MM.1S (cell line): ENCODE measurements around the gene TECPR2.

Source experiments
- DNase-seq: peaks from one replicate; pipeline ENCODE4 v3.0.0-alpha.2; 2015
- H2AFZ ChIP-seq: fragments of 300-600 bp; sonication (generic); 2 replicates; pipeline ENCODE4 v1.6.0; 2016; ENCODE audit warnings: antibody characterized with exemption, low read length
- H3F3A ChIP-seq: fragments of 300-600 bp; sonication (generic); 2 replicates; pipeline ENCODE4 v1.6.1; 2016; ENCODE audit warnings: mild to moderate bottlenecking, antibody characterized with exemption, low read length, moderate library complexity, mixed read lengths; ENCODE audit not compliant: insufficient read depth
- H3K27ac ChIP-seq: fragments of 300-600 bp; sonication (generic); 2 replicates; pipeline ENCODE4 v1.5.1; 2016; ENCODE audit warnings: mild to moderate bottlenecking, low read length
- H3K27me3 ChIP-seq: fragments of 300-600 bp; sonication (generic); replicated peaks from 2 replicates; pipeline ENCODE4 v1.6.0; 2016; ENCODE audit warnings: low read length; ENCODE audit not compliant: insufficient read depth
- H3K36me3 ChIP-seq: fragments of 300-600 bp; sonication (generic); replicated peaks from 2 replicates; pipeline ENCODE4 v1.6.1; 2016; ENCODE audit warnings: mild to moderate bottlenecking, low read length, mixed read lengths; ENCODE audit not compliant: insufficient read depth
- H3K4me1 ChIP-seq: fragments of 300-600 bp; sonication (generic); 2 replicates; pipeline ENCODE4 v1.6.1; 2016; ENCODE audit warnings: low read length, mixed read lengths
- H3K4me2 ChIP-seq: fragments of 300-600 bp; sonication (generic); 2 replicates; pipeline ENCODE4 v1.6.0; 2016; ENCODE audit warnings: low read depth, low read length
- H3K4me3 ChIP-seq: fragments of 300-600 bp; sonication (generic); 2 replicates; pipeline ENCODE4 v1.5.1; 2016; ENCODE audit warnings: low read length, mixed read lengths
- H3K79me2 ChIP-seq: fragments of 300-600 bp; sonication (generic); 2 replicates; pipeline ENCODE4 v1.6.1; 2016; ENCODE audit warnings: mixed run types, low read length, mixed read lengths
- H3K9ac ChIP-seq: fragments of 300-600 bp; sonication (generic); 2 replicates; pipeline ENCODE4 v1.6.1; 2016; ENCODE audit warnings: low read length, mixed read lengths
- H3K9me2 ChIP-seq: fragments of 300-600 bp; sonication (generic); replicated peaks from 2 replicates; pipeline ENCODE4 v1.6.1; 2016; ENCODE audit warnings: mild to moderate bottlenecking, low read length, mixed read lengths; ENCODE audit not compliant: insufficient read depth
- H3K9me3 ChIP-seq: fragments of 300-600 bp; sonication (generic); replicated peaks from 2 replicates; pipeline ENCODE4 v1.6.1; 2016; ENCODE audit warnings: mild to moderate bottlenecking, low read length, mixed read lengths; ENCODE audit not compliant: insufficient read depth
- H4K20me1 ChIP-seq: fragments of 300-600 bp; sonication (generic); 2 replicates; pipeline ENCODE4 v1.6.1; 2016; ENCODE audit warnings: mild to moderate bottlenecking, low read length, moderate library complexity, mixed read lengths; ENCODE audit not compliant: insufficient read depth
- EZH2 ChIP-seq: fragments of 300-600 bp; sonication (generic); optimal IDR thresholded peaks from 2 replicates; pipeline ENCODE3; 2017; ENCODE audit warnings: low read depth, mild to moderate bottlenecking, antibody characterized with exemption, low read length, mixed read lengths
- EZH2phosphoT487 ChIP-seq: fragments of 300-600 bp; sonication (generic); IDR thresholded peaks from 2 replicates; pipeline ENCODE4 v1.6.1; 2018; ENCODE audit warnings: antibody characterized with exemption, low read length
- TF ChIP-seq, protein P1 (sequence below): fragments of 300-600 bp; sonication (generic); IDR thresholded peaks from 2 replicates; pipeline ENCODE4 v1.5.1; 2016; ENCODE audit warnings: antibody characterized with exemption, low read length, mixed read lengths

TECPR2 gene

DNA sequence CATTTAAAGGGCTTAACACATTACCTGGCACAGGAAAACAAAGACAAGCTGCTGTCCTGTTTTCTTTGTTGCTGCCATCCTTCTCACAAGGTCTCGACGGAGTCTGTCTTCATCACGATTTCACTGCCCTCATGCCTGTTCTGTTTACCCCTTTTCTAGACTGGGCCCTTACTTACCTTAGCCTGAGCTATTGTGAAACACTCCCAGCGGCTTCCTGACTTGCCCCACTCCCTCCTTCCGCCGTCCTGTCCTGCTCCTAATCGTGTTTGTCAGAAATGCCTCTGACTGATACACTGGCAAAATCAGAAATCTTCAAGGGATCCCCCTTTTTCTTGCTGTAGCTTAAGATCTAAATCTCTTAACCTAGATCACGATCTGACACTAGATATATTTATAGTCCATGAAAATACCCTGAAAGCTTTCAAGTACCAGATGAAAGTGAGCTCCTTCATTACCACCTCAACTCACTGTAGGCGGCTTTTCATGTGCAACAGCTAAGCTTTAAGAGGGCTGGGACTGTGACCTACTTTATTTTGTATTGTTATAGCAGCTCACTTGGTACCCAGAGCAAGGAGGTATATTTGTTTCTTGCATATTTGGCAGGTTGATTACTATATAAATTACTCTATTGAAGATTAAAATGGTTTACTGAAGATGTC, 32.1 kb downstream of the TECPR2 start:
- Histone ChIP-seq H3K9ac (no peak overlapping the region), H3K9me2 (no peaks in the 10 kb centered on the region), H3K4me1 (no peaks in the 10 kb centered on the region), H3K27ac (no peak overlapping the region), H3K36me3 (no peaks in the 10 kb centered on the region), H3K79me2 (no peaks in the 10 kb centered on the region), H4K20me1 (no peaks in the 10 kb centered on the region), H3K9me3 (no peaks in the 10 kb centered on the region), H3K4me3 (no peak overlapping the region), H2AFZ (no peak overlapping the region), H3K27me3 (no peaks in the 10 kb centered on the region), H3K4me2 (no peak overlapping the region), H3F3A (no peaks in the 10 kb centered on the region)
- TF ChIP-seq, protein P1, sequence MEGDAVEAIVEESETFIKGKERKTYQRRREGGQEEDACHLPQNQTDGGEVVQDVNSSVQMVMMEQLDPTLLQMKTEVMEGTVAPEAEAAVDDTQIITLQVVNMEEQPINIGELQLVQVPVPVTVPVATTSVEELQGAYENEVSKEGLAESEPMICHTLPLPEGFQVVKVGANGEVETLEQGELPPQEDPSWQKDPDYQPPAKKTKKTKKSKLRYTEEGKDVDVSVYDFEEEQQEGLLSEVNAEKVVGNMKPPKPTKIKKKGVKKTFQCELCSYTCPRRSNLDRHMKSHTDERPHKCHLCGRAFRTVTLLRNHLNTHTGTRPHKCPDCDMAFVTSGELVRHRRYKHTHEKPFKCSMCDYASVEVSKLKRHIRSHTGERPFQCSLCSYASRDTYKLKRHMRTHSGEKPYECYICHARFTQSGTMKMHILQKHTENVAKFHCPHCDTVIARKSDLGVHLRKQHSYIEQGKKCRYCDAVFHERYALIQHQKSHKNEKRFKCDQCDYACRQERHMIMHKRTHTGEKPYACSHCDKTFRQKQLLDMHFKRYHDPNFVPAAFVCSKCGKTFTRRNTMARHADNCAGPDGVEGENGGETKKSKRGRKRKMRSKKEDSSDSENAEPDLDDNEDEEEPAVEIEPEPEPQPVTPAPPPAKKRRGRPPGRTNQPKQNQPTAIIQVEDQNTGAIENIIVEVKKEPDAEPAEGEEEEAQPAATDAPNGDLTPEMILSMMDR: no peak
- no peak for TF ChIP-seq EZH2phosphoT487
- no peak for TF ChIP-seq EZH2
- DNase-seq: no peak

DNA sequence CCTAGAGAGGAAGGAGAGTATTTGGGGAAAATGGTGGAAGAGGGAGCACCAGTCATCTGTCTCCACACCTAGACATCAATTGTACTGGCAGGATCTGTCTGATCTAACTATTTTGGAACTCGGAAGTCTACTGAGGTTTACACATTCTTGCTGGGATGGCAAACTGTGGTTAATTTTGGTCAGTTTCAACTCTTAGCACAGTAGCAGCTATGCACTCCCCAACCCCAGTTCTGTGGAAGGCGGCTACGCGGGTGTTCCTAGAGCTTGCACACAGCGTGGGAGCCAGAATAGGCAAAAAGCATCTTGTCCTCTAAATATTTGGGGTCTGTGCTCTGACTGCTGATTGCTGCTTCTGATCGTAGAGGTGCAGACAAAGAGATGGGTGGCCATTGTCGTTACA, 33.8 kb downstream of the TECPR2 start:
- H3K9me3 ChIP-seq: no peaks in the 10 kb centered on the region
- H3K36me3 ChIP-seq: no peaks in the 10 kb centered on the region
- no peak overlapping the region for H3K9ac ChIP-seq
- no peaks in the 10 kb centered on the region for H3K27me3 ChIP-seq
- H3K4me1 ChIP-seq: no peaks in the 10 kb centered on the region
- no peak for DNase-seq
- H3K27ac ChIP-seq: no peak overlapping the region
- no peak overlapping the region for H2AFZ ChIP-seq
- TF ChIP-seq EZH2phosphoT487: no peak
- no peak for TF ChIP-seq EZH2
- TF ChIP-seq, protein P1: no peak
- no peak overlapping the region for H3K4me2 ChIP-seq
- H3K4me3 ChIP-seq: no peak overlapping the region
- no peaks in the 10 kb centered on the region for H3K79me2 ChIP-seq
- no peaks in the 10 kb centered on the region for H4K20me1 ChIP-seq
- H3K9me2 ChIP-seq: no peaks in the 10 kb centered on the region
- H3F3A ChIP-seq: no peaks in the 10 kb centered on the region

DNA sequence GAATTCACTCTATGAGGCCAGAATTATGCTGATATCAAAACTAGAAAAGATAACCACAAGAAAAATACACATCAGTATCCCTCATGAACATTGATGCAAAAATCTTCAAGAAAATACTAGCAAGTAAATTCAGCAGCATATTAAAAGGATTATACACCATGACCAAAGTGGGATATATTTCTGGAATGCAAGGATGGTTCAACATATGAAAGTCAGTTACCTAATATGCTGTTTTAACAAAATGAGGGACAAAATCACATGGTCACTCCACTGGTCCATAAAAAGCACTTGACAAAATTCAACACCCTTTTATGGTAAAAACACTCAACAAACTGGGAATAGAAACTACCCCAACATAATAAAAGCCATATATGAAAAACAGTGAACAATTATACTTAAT, 40.3 kb downstream of the TECPR2 start:
- H3K27me3 ChIP-seq: no peaks in the 10 kb centered on the region
- H3K9me3 ChIP-seq: no peaks in the 10 kb centered on the region

More for the DNA sequence above, 40.3 kb downstream of the TECPR2 start:
- no peaks in the 10 kb centered on the region for H4K20me1 ChIP-seq
- DNase-seq: no peak
- H3K9ac ChIP-seq: no peak overlapping the region
- H3K27ac ChIP-seq: no peak overlapping the region
- no peak overlapping the region for H3K4me2 ChIP-seq
- no peak overlapping the region for H2AFZ ChIP-seq
- no peaks in the 10 kb centered on the region for H3K36me3 ChIP-seq
- no peaks in the 10 kb centered on the region for H3K9me2 ChIP-seq
- H3K4me1 ChIP-seq: no peaks in the 10 kb centered on the region
- H3F3A ChIP-seq: no peaks in the 10 kb centered on the region
- no peak overlapping the region for H3K4me3 ChIP-seq
- TF ChIP-seq EZH2: no peak
- TF ChIP-seq EZH2phosphoT487: no peak
- TF ChIP-seq, protein P1: no peak
- no peaks in the 10 kb centered on the region for H3K79me2 ChIP-seq
